ENCODE results near the gene DUSP23.
A peak's percentile ranks its signal among the peaks of the same experiment; 100 is the strongest.

Gene DUSP23

GRCh38 chr1:159791461-159791860, 10.7 kb downstream of the DUSP23 start:
- no peak overlapping the region for H3K9ac ChIP-seq (ENCODE audit: insufficient read length)
- no peaks in the 10 kb centered on the region for H3K36me3 ChIP-seq (ENCODE audit: insufficient read depth, low read length)
- H3K9me3 ChIP-seq (ENCODE audit: low read depth, low read length): no peaks in the 10 kb centered on the region
- no peak overlapping the region for H3K4me3 ChIP-seq
- DNase-seq (ENCODE audit: low read depth, low spot score): no peak
- no peak overlapping the region for H3K27ac ChIP-seq
- no peak for TF ChIP-seq EZH2 (IDR thresholded peaks at IDR 0.05)
- TF ChIP-seq FOXP2 (optimal IDR thresholded peaks at IDR 0.05; ENCODE audit: control extremely low read depth, extremely low read length, insufficient read depth): no peak
- TF ChIP-seq POLR2AphosphoS5 (IDR thresholded peaks at IDR 0.05; ENCODE audit: borderline replicate concordance, low read depth, low read length): no peak

- DNase-seq (ENCODE audit: low read depth, low spot score): no peak
- no peak overlapping the region for H3K4me3 ChIP-seq
- no peak overlapping the region for H3K27ac ChIP-seq
- H3K36me3 ChIP-seq (ENCODE audit: insufficient read depth, low read length): no peaks in the 10 kb centered on the region
- no peak overlapping the region for H3K9ac ChIP-seq (ENCODE audit: insufficient read length)
- TF ChIP-seq FOXP2 (optimal IDR thresholded peaks at IDR 0.05; ENCODE audit: control extremely low read depth, extremely low read length, insufficient read depth) (no peak), EZH2 (IDR thresholded peaks at IDR 0.05) (no peak), POLR2AphosphoS5 (IDR thresholded peaks at IDR 0.05; ENCODE audit: borderline replicate concordance, low read depth, low read length) (no peak)
- no peaks in the 10 kb centered on the region for H3K9me3 ChIP-seq (ENCODE audit: low read depth, low read length)
Observed at GRCh38 chr1:159795534-159795933, 14.8 kb downstream of the DUSP23 start.

- no peak overlapping the region for H3K4me3 ChIP-seq
- no peak overlapping the region for H3K27ac ChIP-seq
- no peaks in the 10 kb centered on the region for H3K9me3 ChIP-seq (ENCODE audit: low read depth, low read length)
- TF ChIP-seq EZH2 (IDR thresholded peaks at IDR 0.05) (no peak), FOXP2 (optimal IDR thresholded peaks at IDR 0.05; ENCODE audit: control extremely low read depth, extremely low read length, insufficient read depth) (no peak), POLR2AphosphoS5 (IDR thresholded peaks at IDR 0.05; ENCODE audit: borderline replicate concordance, low read depth, low read length) (no peak)
- DNase-seq (ENCODE audit: low read depth, low spot score): peak; percentile 24
- H3K9ac ChIP-seq (ENCODE audit: insufficient read length): no peak overlapping the region
- no peaks in the 10 kb centered on the region for H3K36me3 ChIP-seq (ENCODE audit: insufficient read depth, low read length)
Observed at GRCh38 chr1:159798893-159799292, 18.1 kb downstream of the DUSP23 start.

- no peak for DNase-seq (ENCODE audit: low read depth, low spot score)
- H3K27ac ChIP-seq: no peak overlapping the region
- no peaks in the 10 kb centered on the region for H3K9me3 ChIP-seq (ENCODE audit: low read depth, low read length)
- H3K4me3 ChIP-seq: no peak overlapping the region
- no peak overlapping the region for H3K9ac ChIP-seq (ENCODE audit: insufficient read length)
- no peaks in the 10 kb centered on the region for H3K36me3 ChIP-seq (ENCODE audit: insufficient read depth, low read length)
- TF ChIP-seq POLR2AphosphoS5 (IDR thresholded peaks at IDR 0.05; ENCODE audit: borderline replicate concordance, low read depth, low read length) (no peak), EZH2 (IDR thresholded peaks at IDR 0.05) (no peak), FOXP2 (optimal IDR thresholded peaks at IDR 0.05; ENCODE audit: control extremely low read depth, extremely low read length, insufficient read depth) (no peak)
Observed at GRCh38 chr1:159799446-159799985, 18.8 kb downstream of the DUSP23 start.

- Histone ChIP-seq H3K9me3 (ENCODE audit: low read depth, low read length) (no peaks in the 10 kb centered on the region), H3K36me3 (ENCODE audit: insufficient read depth, low read length) (no peaks in the 10 kb centered on the region), H3K27ac (no peak overlapping the region), H3K9ac (ENCODE audit: insufficient read length) (no peak overlapping the region), H3K4me3 (no peak overlapping the region)
- TF ChIP-seq FOXP2 (optimal IDR thresholded peaks at IDR 0.05; ENCODE audit: control extremely low read depth, extremely low read length, insufficient read depth) (no peak), EZH2 (IDR thresholded peaks at IDR 0.05) (no peak), POLR2AphosphoS5 (IDR thresholded peaks at IDR 0.05; ENCODE audit: borderline replicate concordance, low read depth, low read length) (no peak)
- DNase-seq (ENCODE audit: low read depth, low spot score): no peak
Observed at GRCh38 chr1:159800177-159800930, 19.6 kb downstream of the DUSP23 start.

- no peaks in the 10 kb centered on the region for H3K36me3 ChIP-seq (ENCODE audit: insufficient read depth, low read length)
Observed at GRCh38 chr1:159802111-159802510, 21.3 kb downstream of the DUSP23 start, which contains the start of gene FCRL6. TSS of gene FCRL6 (plus strand) at chr1:159802360. CDS start at chr1:159802425, 65 bp downstream.

GRCh38 chr1:159803956-159804689, 23.4 kb downstream of the DUSP23 start:
- Histone ChIP-seq H3K9me3 (ENCODE audit: low read depth, low read length) (no peaks in the 10 kb centered on the region), H3K36me3 (ENCODE audit: insufficient read depth, low read length) (no peaks in the 10 kb centered on the region), H3K4me3 (no peak overlapping the region), H3K27ac (no peak overlapping the region), H3K9ac (ENCODE audit: insufficient read length) (no peak overlapping the region)
- TF ChIP-seq EZH2 (IDR thresholded peaks at IDR 0.05) (no peak), POLR2AphosphoS5 (IDR thresholded peaks at IDR 0.05; ENCODE audit: borderline replicate concordance, low read depth, low read length) (no peak), FOXP2 (optimal IDR thresholded peaks at IDR 0.05; ENCODE audit: control extremely low read depth, extremely low read length, insufficient read depth) (no peak)
- DNase-seq (ENCODE audit: low read depth, low spot score): no peak

More at GRCh38 chr1:159802111-159802510, 21.3 kb downstream of the DUSP23 start, which contains the start of gene FCRL6:
- DNase-seq (ENCODE audit: low read depth, low spot score): no peak
- no peak within 1 kb of the TSS for H3K9ac ChIP-seq (ENCODE audit: insufficient read length)
- no peak within 1 kb of the TSS for H3K27ac ChIP-seq
- H3K4me3 ChIP-seq: no peak within 1 kb of the TSS
- no peaks in the 10 kb centered on the region for H3K9me3 ChIP-seq (ENCODE audit: low read depth, low read length)
- TF ChIP-seq EZH2 (IDR thresholded peaks at IDR 0.05) (no peak), POLR2AphosphoS5 (IDR thresholded peaks at IDR 0.05; ENCODE audit: borderline replicate concordance, low read depth, low read length) (no peak), FOXP2 (optimal IDR thresholded peaks at IDR 0.05; ENCODE audit: control extremely low read depth, extremely low read length, insufficient read depth) (no peak)

GRCh38 chr1:159804924-159805323, 24.2 kb downstream of the DUSP23 start:
- H3K27ac ChIP-seq: no peak overlapping the region
- no peaks in the 10 kb centered on the region for H3K9me3 ChIP-seq (ENCODE audit: low read depth, low read length)
- no peak for DNase-seq (ENCODE audit: low read depth, low spot score)
- no peak overlapping the region for H3K4me3 ChIP-seq
- no peak overlapping the region for H3K9ac ChIP-seq (ENCODE audit: insufficient read length)
- TF ChIP-seq FOXP2 (optimal IDR thresholded peaks at IDR 0.05; ENCODE audit: control extremely low read depth, extremely low read length, insufficient read depth) (no peak), POLR2AphosphoS5 (IDR thresholded peaks at IDR 0.05; ENCODE audit: borderline replicate concordance, low read depth, low read length) (no peak), EZH2 (IDR thresholded peaks at IDR 0.05) (no peak)
- H3K36me3 ChIP-seq (ENCODE audit: insufficient read depth, low read length): no peaks in the 10 kb centered on the region

Data from SK-N-MC (cell line).